SK-N-SH (cell line): ENCODE data around the gene IFITM1. TPM values are rescaled to one million over a fixed set of nuclear protein-coding genes. Genes with fewer than 3 reads are reported as not detected.
A peak's percentile ranks its signal among the peaks of the same experiment; 100 is the strongest.

ENCODE experiments used
- CTCF ChIA-PET: fragments of 300-600, 350-600 bp; formaldehyde crosslinking; extraction: SDS; loops from one replicate; lab custom pipeline; 2021; lab: Yijun Ruan, JAX
- POLR2A ChIA-PET: fragments of 350-600 bp; sonication (Branson Sonifier 250); formaldehyde crosslinking; extraction: SDS; loops from one replicate; lab custom pipeline; 2020; ENCODE audit warnings: antibody characterized with exemption, inconsistent platforms; lab: Yijun Ruan, JAX
- DNase-seq: peaks from one replicate; pipeline ENCODE4 v3.0.0; 2012
- H2AFZ ChIP-seq: fragments of 200-600 bp; sonication (generic); 2 replicates; pipeline ENCODE4 v1.8.1; 2016; ENCODE audit warnings: antibody characterized with exemption, mild to moderate bottlenecking, low read depth
- H3F3A ChIP-seq: fragments of 200-600 bp; sonication (generic); replicated peaks from 2 replicates; pipeline ENCODE3; 2016; ENCODE audit warnings: antibody characterized with exemption, mild to moderate bottlenecking; ENCODE audit not compliant: insufficient read depth
- H3K27ac ChIP-seq, 2 experiments: fragments of 200-500 bp in 1 of 2; fragments of 200-600 bp in 1 of 2; sonication (Bioruptor generic) in 1 of 2; sonication (generic), shearing (Covaris generic) in 1 of 2; 2 replicates each; pipeline versions ENCODE4 v1.5.1 to v1.6.1; 2014 to 2016; ENCODE audit warnings: low read depth in 2 of 2, inconsistent platforms in 1 of 2, low read length in 1 of 2, mild to moderate bottlenecking in 1 of 2, mixed read lengths in 1 of 2
- H3K27me3 ChIP-seq: fragments of 200-600 bp; sonication (generic), shearing (Covaris generic); 2 replicates; pipeline ENCODE4 v1.6.1; 2016; ENCODE audit warnings: mixed run types; ENCODE audit not compliant: insufficient read depth
- H3K36me3 ChIP-seq, 2 experiments: fragments of 200-500 bp in 1 of 2; fragments of 200-600 bp in 1 of 2; sonication (Bioruptor generic) in 1 of 2; sonication (generic) in 1 of 2; replicated peaks in 1 of 2; 2 replicates each; pipeline versions ENCODE3 to v1.5.1; 2014 to 2016; ENCODE audit warnings: low read length in 1 of 2, mild to moderate bottlenecking in 1 of 2; ENCODE audit not compliant: insufficient read depth in 2 of 2, control insufficient read depth in 1 of 2
- H3K4me1 ChIP-seq, 2 experiments: fragments of 200-500 bp in 1 of 2; fragments of 200-600 bp in 1 of 2; sonication (Bioruptor generic) in 1 of 2; sonication (generic), shearing (Covaris generic) in 1 of 2; 2 replicates each; pipeline versions ENCODE4 v1.5.1 to v1.6.1; 2014 to 2016; ENCODE audit warnings: low read depth in 1 of 2, low read length in 1 of 2, mixed run types in 1 of 2; ENCODE audit not compliant: insufficient read depth in 2 of 2, control insufficient read depth in 1 of 2
- H3K4me2 ChIP-seq: fragments of 200-600 bp; sonication (generic), shearing (Covaris generic); 2 replicates; pipeline ENCODE4 v1.6.1; 2017; ENCODE audit warnings: mixed run types
- H3K4me3 ChIP-seq, 2 experiments: fragments of 200-500 bp in 1 of 2; fragments of 200-600 bp in 1 of 2; sonication (Bioruptor generic) in 1 of 2; sonication (generic), shearing (Covaris generic) in 1 of 2; 2 replicates each; pipeline versions ENCODE4 v1.5.1 to v1.8.1; 2014 to 2016; ENCODE audit warnings: low read depth in 2 of 2, inconsistent platforms in 1 of 2, low read length in 1 of 2, mild to moderate bottlenecking in 1 of 2, mixed read lengths in 1 of 2, moderate library complexity in 1 of 2
- H3K79me2 ChIP-seq: fragments of 200-600 bp; sonication (generic); 2 replicates; pipeline ENCODE4 v1.8.1; 2017; ENCODE audit warnings: mild to moderate bottlenecking; ENCODE audit not compliant: insufficient read depth
- H3K9ac ChIP-seq: fragments of 200-600 bp; sonication (generic); 2 replicates; pipeline ENCODE4 v1.6.1; 2017; ENCODE audit warnings: mixed run types
- H3K9me2 ChIP-seq: fragments of 200-600 bp; sonication (generic); 2 replicates; pipeline ENCODE4 v1.6.1; 2017; ENCODE audit warnings: mixed run types
- H3K9me3 ChIP-seq: fragments of 200-600 bp; sonication (generic); 2 replicates; pipeline ENCODE4 v1.6.1; 2017; ENCODE audit warnings: mixed run types, mild to moderate bottlenecking, moderate library complexity
- H4K20me1 ChIP-seq: fragments of 200-600 bp; sonication (generic); 2 replicates; pipeline ENCODE4 v1.6.1; 2017; ENCODE audit warnings: mild to moderate bottlenecking, mixed run types; ENCODE audit not compliant: insufficient read depth
- CTCF ChIP-seq: fragments of 200-600 bp; sonication (generic); IDR thresholded peaks from 2 replicates; pipeline ENCODE4 v1.6.1; 2017; ENCODE audit warnings: antibody characterized with exemption, mild to moderate bottlenecking, moderate library complexity
- EP300 ChIP-seq, 2 experiments: IDR thresholded peaks; 2 replicates each; pipeline versions ENCODE4 v1.4.0 to v1.6.1; 2012; ENCODE audit warnings: borderline replicate concordance in 1 of 2, low read depth in 1 of 2, low read length in 1 of 2
- EZH2phosphoT487 ChIP-seq: fragments of 200-600 bp; sonication (generic); IDR thresholded peaks from 2 replicates; pipeline ENCODE4 v1.6.1; 2017; ENCODE audit warnings: low read depth, mixed run types, mild to moderate bottlenecking, antibody characterized with exemption, moderate library complexity, borderline replicate concordance
- FOXJ3 ChIP-seq: sonication (generic); formaldehyde crosslinking; IDR thresholded peaks from 2 replicates; pipeline ENCODE4 v1.5.1; 2020; ENCODE audit warnings: mild to moderate bottlenecking, missing genetic modification reagents
- GABPA ChIP-seq: IDR thresholded peaks from 2 replicates; pipeline ENCODE4 v1.4.0; 2012; ENCODE audit warnings: low read depth, mild to moderate bottlenecking
- GATA2 ChIP-seq: sonication (generic); formaldehyde crosslinking; IDR thresholded peaks from 2 replicates; pipeline ENCODE4 v1.5.0; 2020; ENCODE audit warnings: mild to moderate bottlenecking, missing genetic modification reagents
- IRF3 ChIP-seq: fragments of 150-350 bp; IDR thresholded peaks from 2 replicates; pipeline ENCODE4 v1.6.1; 2016; ENCODE audit warnings: mild to moderate bottlenecking, low read depth, low read length
- MAX ChIP-seq: IDR thresholded peaks from 2 replicates; pipeline ENCODE4 v1.4.0; 2012; ENCODE audit warnings: low read depth
- MXI1 ChIP-seq: IDR thresholded peaks from 2 replicates; pipeline ENCODE4 v1.6.1; 2012; ENCODE audit warnings: mild to moderate bottlenecking, low read depth, low read length, improper control_type of control experiment
- NFIC ChIP-seq: IDR thresholded peaks from 2 replicates; pipeline ENCODE4 v1.4.0; 2012; ENCODE audit warnings: borderline replicate concordance
- NRF1 ChIP-seq: IDR thresholded peaks from 2 replicates; pipeline ENCODE4 v1.6.1; 2012; ENCODE audit warnings: low read depth, mild to moderate bottlenecking, low read length
- POLR2AphosphoS5 ChIP-seq: IDR thresholded peaks from 2 replicates; pipeline ENCODE4 v1.6.1; 2012; ENCODE audit warnings: low read depth, low read length
- RAD21 ChIP-seq: IDR thresholded peaks from 2 replicates; pipeline ENCODE4 v1.6.1; 2012; ENCODE audit warnings: mild to moderate bottlenecking, low read length
- RFX5 ChIP-seq: IDR thresholded peaks from 2 replicates; pipeline ENCODE4 v1.6.1; 2012; ENCODE audit warnings: mild to moderate bottlenecking, improper control_type of control experiment, low read length
- SIN3A ChIP-seq: IDR thresholded peaks from 2 replicates; pipeline ENCODE4 v1.6.1; 2012; ENCODE audit warnings: low read depth, mild to moderate bottlenecking, low read length, moderate library complexity, borderline replicate concordance
- SMC3 ChIP-seq: IDR thresholded peaks from 2 replicates; pipeline ENCODE4 v1.6.1; 2012; ENCODE audit warnings: low read depth, low read length, improper control_type of control experiment
- TCF12 ChIP-seq: IDR thresholded peaks from 2 replicates; pipeline ENCODE4 v1.4.0; 2012
- USF1 ChIP-seq: IDR thresholded peaks from 2 replicates; pipeline ENCODE4 v1.4.0; 2012; ENCODE audit warnings: low read depth, borderline replicate concordance
- YY1 ChIP-seq: IDR thresholded peaks from 2 replicates; pipeline ENCODE4 v1.4.0; 2012; ENCODE audit warnings: low read depth, mild to moderate bottlenecking
- ZBTB33 ChIP-seq: IDR thresholded peaks from 2 replicates; pipeline ENCODE4 v1.4.0; 2012; ENCODE audit warnings: low read depth, borderline replicate concordance
- WGBS: methylation state at CpG from one replicate; pipeline ENCODE4 v1.1.6; 2017; ENCODE audit warnings: low lambda C conversion rate; 5-methylcytosine and 5-hydroxymethylcytosine counted together
- polyA plus RNA-seq, 3 experiments: library from polyadenylated mRNA; depleted of rRNA; stranded (reverse); fragments of >200 nt; gene quantifications; 2 replicates each; pipeline ENCODE4 v1.2.3, GENCODE V29; 2012

The IFITM1 gene
- polyA plus RNA-seq, 1 of the 3 experiments (the other 2 are of a cell fraction) = 19.4 TPM

- peaks cover 57% of the 10 kb centered on the region for H3K27me3 ChIP-seq
- H3K27ac ChIP-seq = no peak within 1 kb of the TSS
- DNase-seq = peak; percentile 36
- no peaks in the 10 kb centered on the region for H3K4me1 ChIP-seq
- ChIA-PET CTCF (interaction anchor here (0.8 to 4.1 kb wide), 4 partner anchors 27 to 112 kb away, joined by 3 to 16 read pairs (median 4); no protein-coding TSS in a partner anchor), POLR2A (no interaction called here)
- no peak within 1 kb of the TSS for H2AFZ ChIP-seq
- H4K20me1 ChIP-seq = no peaks in the 10 kb centered on the region
- WGBS = 31% methylated on average over 13 of the region's 21 CpGs
- no peak for TF ChIP-seq FOXJ3 (CRISPR knock-in tag)
- TF ChIP-seq GATA2 (CRISPR knock-in tag) = no peak
- TF ChIP-seq ZBTB33 = no peak
- TF ChIP-seq NFIC = no peak
- no peak for TF ChIP-seq POLR2AphosphoS5
- no peak for TF ChIP-seq YY1
- TF ChIP-seq SIN3A = no peak
- no peak for TF ChIP-seq MXI1
- no peak for TF ChIP-seq SMC3
- no peak for TF ChIP-seq CTCF
- no peak for TF ChIP-seq NRF1
- TF ChIP-seq MAX = no peak
- TF ChIP-seq GABPA = no peak
- no peak for TF ChIP-seq TCF12
- no peak for TF ChIP-seq EZH2phosphoT487
- no peak for TF ChIP-seq RAD21
- TF ChIP-seq IRF3 = no peak
- no peak for TF ChIP-seq EP300 (IDR thresholded peaks at IDR 0.05; ENCODE audit: borderline replicate concordance in 1 of 2, low read depth in 1 of 2, low read length in 1 of 2)
- TF ChIP-seq USF1 = no peak
- TF ChIP-seq RFX5 = no peak
- H3K79me2 ChIP-seq = no peaks in the 10 kb centered on the region
- no peak within 1 kb of the TSS for H3K4me3 ChIP-seq
- no peaks in the 10 kb centered on the region for H3F3A ChIP-seq
- no peak within 1 kb of the TSS for H3K9ac ChIP-seq
- H3K36me3 ChIP-seq = no peaks in the 10 kb centered on the region
- no peak within 1 kb of the TSS for H3K4me2 ChIP-seq
- H3K9me2 ChIP-seq = no peaks in the 10 kb centered on the region
- peaks cover 4% of the 10 kb centered on the region for H3K9me3 ChIP-seq
Measured at GRCh38 chr11:278001-278951, 35.6 kb upstream of the IFITM1 start, which contains the start of gene NLRP6. Gene NLRP6 (plus strand): TSS chr11:278407. CDS start chr11:278570, 163 bp downstream.
